Right atrium auricular region (tissue), 2 donors: ENCODE data around the gene STX16. TPM values are rescaled to one million over a fixed set of nuclear protein-coding genes. Genes with fewer than 3 reads are reported as not detected.

ENCODE experiments used
- DNase-seq: peaks from one replicate; pipeline ENCODE4 v3.0.0-alpha.2; 2019; ENCODE audit warnings: low spot score
- H3K27ac ChIP-seq, 2 donors: fragments of 200-600 bp; sonication (generic); 1 replicate in 1 of 2; 2 replicates in 1 of 2; pipeline ENCODE4 v1.5.1; 2016 to 2019
- H3K27me3 ChIP-seq, 2 donors: fragments of 200-600 bp; sonication (generic); one replicate each; pipeline versions ENCODE4 v1.5.1 to v1.6.0; 2017 to 2019
- H3K36me3 ChIP-seq: fragments of 200-600 bp; sonication (generic); one replicate; pipeline ENCODE4 v1.5.1; 2016
- H3K4me1 ChIP-seq, 2 donors: fragments of 200-600 bp; sonication (generic); one replicate each; pipeline versions ENCODE4 v1.5.1 to v1.6.0; 2017 to 2019
- H3K4me3 ChIP-seq, 2 donors: fragments of 200-600 bp; sonication (generic); 1 replicate in 1 of 2; 2 replicates in 1 of 2; pipeline ENCODE4 v1.5.1; 2017 to 2019; ENCODE audit warnings: mild to moderate bottlenecking in 1 of 2, moderate library complexity in 1 of 2
- H3K9me3 ChIP-seq, 2 donors: fragments of 200-600 bp; sonication (generic); one replicate each; pipeline ENCODE4 v1.5.1; 2019
- CTCF ChIP-seq, 2 donors: fragments of 200-600 bp; sonication (generic); IDR thresholded peaks; one replicate each; pipeline ENCODE4 v1.5.1; 2019; ENCODE audit warnings: antibody characterized with exemption in 2 of 2
- total RNA-seq, 2 donors: library from RNA; depleted of rRNA; stranded (reverse); fragments of >200 nt; gene quantifications; one replicate each; pipeline ENCODE4 v1.1.0, GENCODE V29; 2016

The STX16 gene
- total RNA-seq, 2 donors from 2014 or later: 20.9 to 26.1 TPM

- H3K36me3 ChIP-seq: peaks cover 66% of the 10 kb centered on the region
- H3K27me3 ChIP-seq: no peaks in the 10 kb centered on the region
- no peak for TF ChIP-seq CTCF (IDR thresholded peaks at IDR 0.05)
- no peaks in the 10 kb centered on the region for H3K4me1 ChIP-seq
- no peak overlapping the region for H3K4me3 ChIP-seq
- H3K9me3 ChIP-seq: no peaks in the 10 kb centered on the region
- no peak overlapping the region for H3K27ac ChIP-seq
- no peak for DNase-seq
Observed at GRCh38 chr20:58675146-58675584, 24.1 kb downstream of the STX16 start.

GRCh38 chr20:58675641-58676040 lies 24.6 kb downstream of the STX16 start:
- Histone ChIP-seq H3K27me3 (no peaks in the 10 kb centered on the region), H3K4me1 (no peaks in the 10 kb centered on the region), H3K4me3 (no peak overlapping the region), H3K36me3 (peaks cover 66% of the 10 kb centered on the region), H3K9me3 (no peaks in the 10 kb centered on the region), H3K27ac (no peak overlapping the region)
- DNase-seq: no peak
- TF ChIP-seq CTCF (IDR thresholded peaks at IDR 0.05): no peak

GRCh38 chr20:58676161-58676560 lies 25.1 kb downstream of the STX16 start:
- no peaks in the 10 kb centered on the region for H3K9me3 ChIP-seq
- H3K36me3 ChIP-seq: peaks cover 62% of the 10 kb centered on the region
- H3K27ac ChIP-seq: no peak overlapping the region
- no peak for DNase-seq
- no peaks in the 10 kb centered on the region for H3K27me3 ChIP-seq
- TF ChIP-seq CTCF (IDR thresholded peaks at IDR 0.05): no peak
- H3K4me3 ChIP-seq: no peak overlapping the region
- no peaks in the 10 kb centered on the region for H3K4me1 ChIP-seq

- Histone ChIP-seq H3K4me1 (no peaks in the 10 kb centered on the region), H3K36me3 (peaks cover 58% of the 10 kb centered on the region), H3K27ac (no peak overlapping the region), H3K9me3 (no peaks in the 10 kb centered on the region), H3K4me3 (no peak overlapping the region), H3K27me3 (no peaks in the 10 kb centered on the region)
- DNase-seq: no peak
- no peak for TF ChIP-seq CTCF (IDR thresholded peaks at IDR 0.05)
Observed at GRCh38 chr20:58677079-58677604, 26.1 kb downstream of the STX16 start.

GRCh38 chr20:58677808-58678207 lies 26.7 kb downstream of the STX16 start:
- H3K4me3 ChIP-seq: no peak overlapping the region
- no peak overlapping the region for H3K27ac ChIP-seq
- no peaks in the 10 kb centered on the region for H3K27me3 ChIP-seq
- H3K4me1 ChIP-seq: no peaks in the 10 kb centered on the region
- peaks cover 58% of the 10 kb centered on the region for H3K36me3 ChIP-seq
- no peak for DNase-seq
- H3K9me3 ChIP-seq: no peaks in the 10 kb centered on the region
- no peak for TF ChIP-seq CTCF (IDR thresholded peaks at IDR 0.05)

GRCh38 chr20:58678806-58679205 lies 27.7 kb downstream of the STX16 start:
- no peaks in the 10 kb centered on the region for H3K4me1 ChIP-seq
- no peaks in the 10 kb centered on the region for H3K9me3 ChIP-seq
- H3K27me3 ChIP-seq: no peaks in the 10 kb centered on the region
- TF ChIP-seq CTCF (IDR thresholded peaks at IDR 0.05): no peak
- no peak overlapping the region for H3K4me3 ChIP-seq
- H3K27ac ChIP-seq: no peak overlapping the region
- DNase-seq: no peak
- peaks cover 51% of the 10 kb centered on the region for H3K36me3 ChIP-seq
